Measurements from ENCODE around the gene GLT6D1.

GLT6D1 gene

DNA sequence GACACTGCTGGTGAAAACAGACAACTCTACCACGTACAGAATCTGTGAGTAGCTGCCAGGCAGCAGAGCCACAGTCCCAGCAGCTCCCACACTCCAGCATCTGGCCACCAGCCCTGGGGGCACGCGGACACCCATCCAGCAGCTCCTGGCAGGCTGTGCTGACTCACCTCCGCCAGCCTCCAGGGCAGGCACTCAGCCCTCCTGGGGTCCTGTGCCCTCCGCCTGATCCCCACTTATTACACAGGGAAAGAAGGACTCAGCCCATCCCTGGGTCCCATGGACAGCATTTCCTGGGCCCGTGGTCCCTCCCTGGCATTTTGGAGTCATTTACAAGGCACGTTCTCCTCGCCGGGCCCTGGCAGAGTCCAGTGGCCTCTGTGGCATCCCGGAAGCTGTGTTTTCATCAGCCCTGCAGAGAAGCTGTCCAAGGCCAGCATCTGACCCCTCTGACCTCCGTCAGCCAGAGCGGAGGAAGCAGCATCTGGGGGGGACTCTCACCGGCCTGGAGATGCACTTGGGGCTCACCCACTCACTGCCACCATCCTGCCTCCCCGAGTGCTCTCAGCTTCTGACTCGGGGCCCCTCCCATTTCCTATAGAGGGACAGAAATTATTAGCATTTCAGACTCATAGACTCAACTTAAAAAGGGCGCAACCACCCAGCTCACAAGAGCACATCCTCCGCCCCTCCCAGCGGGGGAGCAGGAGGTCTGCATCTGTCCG is 56.2 kb downstream of the GLT6D1 start:
- no peak for DNase-seq

DNA sequence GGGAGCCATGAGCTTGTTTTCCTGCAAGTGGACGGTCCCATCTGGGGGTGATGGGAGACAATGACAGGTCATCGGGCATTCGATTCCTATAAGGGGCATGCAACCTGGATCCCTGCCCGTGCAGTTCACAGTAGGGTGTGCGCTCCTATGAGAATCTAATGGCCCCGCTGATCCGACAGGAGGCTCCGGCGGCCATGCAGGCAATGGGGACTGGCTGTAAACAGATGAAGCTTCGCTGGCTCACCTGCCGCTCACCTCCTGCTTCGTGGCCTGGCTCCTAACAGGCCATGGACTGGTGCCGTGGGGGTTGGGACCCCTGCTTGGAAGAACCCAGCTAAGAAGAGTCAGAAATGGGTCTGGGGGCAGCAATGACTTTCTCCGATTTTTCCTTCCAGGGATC is 56.8 kb downstream of the GLT6D1 start:
- DNase-seq: no peak

DNA sequence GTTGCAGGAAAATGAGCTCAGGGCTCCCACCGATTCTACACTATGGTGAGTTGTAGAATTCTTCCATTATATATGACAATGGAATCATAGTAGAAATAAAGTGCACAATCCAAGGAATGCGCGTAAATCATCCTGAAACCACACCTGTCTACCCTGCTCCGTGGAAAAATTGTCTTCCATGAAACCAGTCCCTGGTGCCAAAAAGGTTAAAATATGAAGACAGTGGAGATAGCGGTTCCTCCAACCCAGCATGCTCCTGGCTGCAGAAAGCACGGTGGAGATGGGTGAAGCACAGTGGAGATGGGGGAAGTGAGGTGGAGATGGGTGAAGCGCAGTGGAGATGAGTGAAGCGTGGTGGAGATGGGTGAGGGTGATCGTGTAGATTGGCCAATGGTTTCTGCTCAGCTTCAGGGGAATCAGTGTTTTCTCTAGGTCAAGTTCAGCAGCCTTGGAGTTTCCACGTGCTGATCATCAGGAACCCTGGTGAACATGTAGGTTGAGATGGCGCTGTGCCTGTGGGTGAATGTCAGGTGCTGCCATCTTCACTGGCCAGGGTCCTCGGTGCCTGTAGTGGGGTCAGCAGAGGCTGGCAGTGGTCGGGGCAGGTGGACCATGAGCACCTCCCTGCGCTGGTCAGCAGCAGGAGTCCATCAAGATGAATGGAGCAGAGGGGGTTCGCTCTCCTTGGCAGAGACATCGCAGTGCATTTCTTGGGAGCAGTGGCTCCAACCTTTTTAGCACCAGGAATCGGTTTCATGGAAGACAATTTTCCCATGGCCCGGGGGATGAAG is 57.5 kb downstream of the GLT6D1 start:
- DNase-seq: no peak

DNA sequence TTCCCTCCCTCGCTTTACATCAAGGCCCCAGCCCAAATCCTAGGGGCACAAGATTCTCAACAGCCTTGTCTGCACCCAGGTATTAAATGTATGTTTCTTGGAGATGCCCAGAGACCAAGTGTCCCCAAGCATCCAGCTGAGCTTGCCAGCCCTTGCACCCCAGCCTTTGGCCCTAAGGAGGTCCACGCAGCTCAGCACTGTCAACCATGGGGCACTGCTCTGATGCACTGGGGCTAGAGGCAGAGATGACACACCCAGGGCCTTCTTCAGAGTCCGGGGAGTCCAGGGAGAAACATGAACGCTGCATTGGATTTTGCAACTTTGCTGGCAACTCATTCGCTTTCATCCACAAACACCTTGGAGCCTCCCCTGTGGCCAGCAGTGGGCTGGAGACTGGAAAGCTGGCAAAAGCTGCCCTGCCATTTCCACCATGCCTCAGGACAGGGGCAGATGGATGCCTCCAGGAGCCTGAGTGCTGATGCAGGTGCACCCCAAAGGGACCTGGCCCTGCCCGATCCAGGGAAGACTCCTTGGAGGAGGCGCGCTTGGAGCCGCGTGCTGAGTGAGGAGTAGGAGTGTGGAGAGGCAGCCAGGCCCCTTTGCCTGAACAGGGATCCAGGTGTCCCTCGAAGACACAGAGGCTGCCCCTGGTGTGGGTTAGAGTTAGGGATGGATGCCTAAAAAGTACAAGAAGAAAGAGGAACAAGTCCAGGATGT is 58.5 kb downstream of the GLT6D1 start:
- DNase-seq: no peak

DNA sequence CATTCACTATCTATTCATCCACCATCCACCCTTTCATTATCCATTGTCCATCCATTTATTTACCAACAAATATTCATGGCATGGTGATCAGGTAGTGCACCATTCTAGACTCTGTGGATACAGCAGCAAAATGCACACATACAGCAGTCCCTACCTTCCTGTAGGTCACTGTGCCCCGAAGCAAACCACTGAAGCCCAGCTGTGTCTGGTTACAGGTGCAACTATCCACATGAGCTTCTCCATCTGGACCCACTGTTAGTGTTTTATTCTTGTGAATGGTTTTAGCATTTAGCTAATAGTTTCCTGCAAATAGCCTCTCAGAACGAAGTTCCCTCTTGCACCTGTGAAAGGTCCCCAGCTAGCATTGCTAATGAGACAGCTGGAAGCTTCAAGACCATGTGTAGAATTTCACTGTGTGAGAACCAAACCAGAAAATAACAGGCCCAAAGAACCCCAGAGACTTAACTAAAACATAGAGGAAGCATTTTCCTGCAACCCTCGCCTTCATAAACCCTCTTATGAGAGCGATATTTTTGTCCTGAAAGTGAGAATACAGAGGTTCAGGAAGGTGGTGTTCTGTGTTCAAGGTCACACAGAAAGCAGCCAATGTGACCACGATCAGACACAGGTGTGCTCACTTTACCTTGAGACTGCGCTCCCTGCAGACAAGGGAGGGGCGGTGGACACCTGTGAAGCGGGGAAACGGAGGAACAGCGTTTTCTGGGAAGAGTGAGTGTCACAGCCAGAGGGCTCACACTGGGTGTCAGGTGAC is 59.3 kb downstream of the GLT6D1 start:
- DNase-seq: no peak

DNA sequence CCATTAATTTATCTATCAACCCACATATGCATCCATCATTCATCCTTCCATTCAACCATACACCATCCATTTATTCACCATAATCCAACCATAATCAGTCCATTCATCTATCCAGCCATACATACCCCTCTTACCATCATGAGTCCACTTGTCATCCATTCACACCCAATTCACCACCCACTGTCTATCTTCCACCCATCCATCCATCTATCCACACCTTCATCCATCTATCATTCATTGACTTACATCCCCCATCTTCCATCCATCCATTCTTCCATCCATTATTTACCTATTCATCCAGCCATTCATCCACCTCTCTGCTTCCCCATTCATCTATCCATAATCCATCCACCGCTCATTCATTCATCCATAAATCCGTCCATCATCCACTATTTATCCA is 60.0 kb downstream of the GLT6D1 start:
- DNase-seq: no peak

DNA sequence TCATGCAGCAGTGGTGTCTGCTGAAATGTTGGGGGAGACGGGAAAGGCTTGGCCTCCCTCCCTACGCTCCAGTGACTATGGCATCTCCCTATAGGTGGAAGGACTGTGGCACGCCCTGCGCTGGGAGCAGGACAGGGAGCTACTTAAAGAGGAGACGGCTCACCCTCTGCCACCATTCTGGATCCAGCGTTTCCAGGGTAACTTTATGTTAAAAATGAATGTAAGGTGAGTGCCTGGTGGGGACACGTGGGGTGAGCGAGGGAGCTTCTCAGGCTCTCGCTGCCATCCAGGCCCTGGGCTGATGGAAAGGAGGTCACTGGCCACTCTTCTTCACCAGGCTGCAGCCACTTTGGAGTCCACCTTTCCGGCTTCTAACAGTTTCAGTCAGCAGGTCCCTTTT is 62.1 kb downstream of the GLT6D1 start:
- no peak for DNase-seq

DNA sequence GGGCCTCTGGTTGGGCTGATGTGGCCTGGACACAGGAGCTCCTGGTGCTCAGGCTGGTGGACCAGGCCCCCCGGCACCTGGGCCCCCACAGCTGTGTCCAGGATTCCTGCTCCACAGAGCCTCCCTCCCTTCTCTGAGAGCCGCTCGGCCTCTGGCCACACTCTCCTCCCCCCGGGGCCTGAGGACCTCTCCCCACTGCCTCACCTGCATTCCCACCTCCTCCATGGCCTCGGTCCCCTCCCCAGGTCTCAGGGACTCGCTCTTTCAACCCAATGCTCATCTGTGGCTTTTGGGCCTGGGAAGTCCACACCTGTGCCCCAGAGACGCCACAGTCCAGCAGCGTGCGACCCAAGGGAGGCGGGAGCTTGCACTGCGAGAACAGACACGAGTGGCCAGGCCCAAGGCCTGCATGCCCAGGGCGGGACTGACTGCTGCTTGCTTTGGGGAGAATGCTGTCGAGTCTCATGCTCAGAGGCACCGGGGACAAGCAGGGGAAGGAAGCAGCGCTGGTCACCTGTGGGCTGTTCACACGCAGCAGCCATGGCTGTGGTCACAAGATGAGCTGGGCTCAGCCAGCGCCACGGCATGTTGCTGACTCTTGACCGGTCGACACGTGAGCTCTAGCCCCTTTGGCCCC is 63.2 kb downstream of the GLT6D1 start:
- no peak for DNase-seq

DNA sequence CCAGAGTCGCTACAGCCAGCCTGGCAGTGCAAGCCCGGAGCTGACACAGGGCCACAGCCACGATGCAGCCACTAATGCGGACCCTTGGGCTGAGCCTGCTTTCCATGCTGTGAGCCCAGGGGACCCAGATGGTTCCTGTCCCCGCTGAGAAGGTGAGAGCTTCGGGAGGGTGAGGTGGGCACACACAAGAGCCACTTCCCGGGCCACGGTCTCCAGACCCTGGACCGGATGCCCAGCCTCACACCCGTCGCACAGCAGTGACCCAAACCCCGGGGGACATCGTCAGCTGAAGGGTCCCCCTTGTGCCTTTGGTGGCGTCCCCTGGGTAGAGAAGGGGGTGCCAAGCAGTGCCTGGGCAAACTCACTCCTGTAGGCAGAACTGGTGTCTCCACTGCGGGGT is 64.4 kb downstream of the GLT6D1 start:
- DNase-seq: no peak

DNA sequence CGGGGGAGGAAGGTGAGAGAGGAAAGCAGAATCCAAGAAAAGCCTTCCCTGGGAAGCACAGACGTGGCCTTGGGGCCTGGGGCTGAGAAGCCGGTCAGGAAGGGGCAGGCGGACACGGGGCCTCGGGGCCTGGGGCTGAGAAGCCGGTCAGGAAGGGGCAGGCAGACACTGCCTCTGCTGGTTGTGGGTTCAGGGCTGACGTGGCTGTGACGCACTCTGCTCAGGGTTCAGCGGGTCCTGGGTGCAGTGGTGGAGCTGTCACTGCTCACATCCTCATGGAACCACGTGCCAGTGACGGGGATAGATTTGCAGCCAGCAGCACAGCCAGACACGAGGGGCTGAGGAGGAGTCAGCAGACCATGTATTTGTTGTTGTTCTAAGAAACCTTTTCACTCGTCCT is 65.0 kb downstream of the GLT6D1 start:
- no peak for DNase-seq
